Measurements from ENCODE around the gene FARS2.

DNA sequence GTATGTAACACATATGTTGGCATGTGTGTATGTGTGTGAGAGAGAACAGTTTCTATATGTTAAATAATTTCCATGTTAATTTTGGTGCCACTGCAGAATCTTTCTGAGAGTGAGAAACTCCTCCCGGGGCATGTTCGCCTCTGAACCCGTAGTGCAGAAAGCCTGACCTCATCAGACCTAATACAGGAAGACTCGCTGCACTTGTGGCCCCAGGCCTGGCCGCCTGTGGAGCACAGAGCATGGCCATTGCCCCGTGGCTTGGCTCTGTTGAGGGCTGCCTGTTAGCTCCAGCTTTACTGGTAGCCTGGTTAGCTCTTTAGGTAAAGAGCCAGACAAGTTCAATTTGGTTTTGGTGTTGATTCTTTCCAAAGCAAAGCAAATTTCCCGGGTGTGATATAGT lies 25.5 kb downstream of the FARS2 start:
- TF ChIP-seq, protein P1, sequence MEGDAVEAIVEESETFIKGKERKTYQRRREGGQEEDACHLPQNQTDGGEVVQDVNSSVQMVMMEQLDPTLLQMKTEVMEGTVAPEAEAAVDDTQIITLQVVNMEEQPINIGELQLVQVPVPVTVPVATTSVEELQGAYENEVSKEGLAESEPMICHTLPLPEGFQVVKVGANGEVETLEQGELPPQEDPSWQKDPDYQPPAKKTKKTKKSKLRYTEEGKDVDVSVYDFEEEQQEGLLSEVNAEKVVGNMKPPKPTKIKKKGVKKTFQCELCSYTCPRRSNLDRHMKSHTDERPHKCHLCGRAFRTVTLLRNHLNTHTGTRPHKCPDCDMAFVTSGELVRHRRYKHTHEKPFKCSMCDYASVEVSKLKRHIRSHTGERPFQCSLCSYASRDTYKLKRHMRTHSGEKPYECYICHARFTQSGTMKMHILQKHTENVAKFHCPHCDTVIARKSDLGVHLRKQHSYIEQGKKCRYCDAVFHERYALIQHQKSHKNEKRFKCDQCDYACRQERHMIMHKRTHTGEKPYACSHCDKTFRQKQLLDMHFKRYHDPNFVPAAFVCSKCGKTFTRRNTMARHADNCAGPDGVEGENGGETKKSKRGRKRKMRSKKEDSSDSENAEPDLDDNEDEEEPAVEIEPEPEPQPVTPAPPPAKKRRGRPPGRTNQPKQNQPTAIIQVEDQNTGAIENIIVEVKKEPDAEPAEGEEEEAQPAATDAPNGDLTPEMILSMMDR (tag by site-specific recombination; IDR thresholded peaks at IDR 0.05) = no peak
- TF ChIP-seq ZNF335 (tag by site-specific recombination; conservative IDR thresholded peaks at IDR 0.05) (no peak), ZNF112 (tag by site-specific recombination; IDR thresholded peaks at IDR 0.05) (no peak), ZBTB17 (tag by site-specific recombination; IDR thresholded peaks at IDR 0.05) (no peak), ZEB2 (tag by site-specific recombination; IDR thresholded peaks at IDR 0.05) (no peak)
- TF ChIP-seq, protein P2, sequence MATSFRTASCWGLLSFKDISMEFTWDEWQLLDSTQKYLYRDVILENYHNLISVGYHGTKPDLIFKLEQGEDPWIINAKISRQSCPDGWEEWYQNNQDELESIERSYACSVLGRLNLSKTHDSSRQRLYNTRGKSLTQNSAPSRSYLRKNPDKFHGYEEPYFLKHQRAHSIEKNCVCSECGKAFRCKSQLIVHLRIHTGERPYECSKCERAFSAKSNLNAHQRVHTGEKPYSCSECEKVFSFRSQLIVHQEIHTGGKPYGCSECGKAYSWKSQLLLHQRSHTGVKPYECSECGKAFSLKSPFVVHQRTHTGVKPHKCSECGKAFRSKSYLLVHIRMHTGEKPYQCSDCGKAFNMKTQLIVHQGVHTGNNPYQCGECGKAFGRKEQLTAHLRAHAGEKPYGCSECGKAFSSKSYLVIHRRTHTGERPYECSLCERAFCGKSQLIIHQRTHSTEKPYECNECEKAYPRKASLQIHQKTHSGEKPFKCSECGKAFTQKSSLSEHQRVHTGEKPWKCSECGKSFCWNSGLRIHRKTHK (tag by site-specific recombination; IDR thresholded peaks at IDR 0.05) = no peak
